Measurements from ENCODE around the gene ZPBP2. TPM values are rescaled to one million over a fixed set of nuclear protein-coding genes. Genes with fewer than 3 reads are reported as not detected.

ZPBP2 gene, protein sequence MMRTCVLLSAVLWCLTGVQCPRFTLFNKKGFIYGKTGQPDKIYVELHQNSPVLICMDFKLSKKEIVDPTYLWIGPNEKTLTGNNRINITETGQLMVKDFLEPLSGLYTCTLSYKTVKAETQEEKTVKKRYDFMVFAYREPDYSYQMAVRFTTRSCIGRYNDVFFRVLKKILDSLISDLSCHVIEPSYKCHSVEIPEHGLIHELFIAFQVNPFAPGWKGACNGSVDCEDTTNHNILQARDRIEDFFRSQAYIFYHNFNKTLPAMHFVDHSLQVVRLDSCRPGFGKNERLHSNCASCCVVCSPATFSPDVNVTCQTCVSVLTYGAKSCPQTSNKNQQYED
- under 1 TPM; 0.19 to 0.34 TPM for total RNA-seq

DNA sequence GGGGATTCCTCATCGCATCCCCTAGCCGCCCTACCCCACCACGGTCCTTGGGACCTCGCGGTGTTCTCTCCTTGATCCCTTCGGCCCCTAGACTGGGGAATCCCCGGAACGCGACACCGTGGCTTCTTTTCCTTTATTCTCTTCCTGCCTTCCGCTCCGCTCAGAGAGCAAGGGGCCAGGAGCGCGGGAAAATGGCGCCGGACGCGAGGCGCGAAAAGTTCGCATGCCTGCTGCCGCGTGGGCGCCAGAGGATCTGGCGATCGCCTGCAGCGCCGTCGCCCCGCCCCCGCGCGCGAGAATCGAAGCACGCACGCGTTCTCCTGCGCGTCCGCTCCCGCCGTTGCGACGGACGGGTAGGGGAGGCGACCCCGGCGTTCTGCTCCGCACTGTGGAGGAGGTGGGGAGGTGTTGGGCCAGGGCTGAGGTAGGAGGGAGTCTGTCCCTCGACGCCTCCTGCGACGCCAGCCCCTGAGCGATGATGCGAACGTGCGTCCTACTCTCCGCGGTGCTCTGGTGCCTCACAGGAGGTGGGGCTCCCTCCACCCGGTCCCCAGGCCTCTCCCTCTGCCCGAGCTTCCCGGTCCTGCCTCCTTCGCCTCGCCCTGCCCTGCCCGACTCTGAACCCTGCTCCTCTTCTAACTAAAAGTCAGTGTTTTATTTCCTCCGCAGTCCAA lies at the start of gene ZPBP2:
Gene ZPBP2, plus strand, starts transcription at position 323 of the 674 bp plus-strand sequence. Its CDS starts 153 bp downstream, at position 476.
- Mint-ChIP-seq H3K27ac (peak within 1 kb of the TSS; percentile 93), H3K27me3 (no peaks in the 10 kb centered on the region), H3K4me1 (peaks cover 52% of the 10 kb centered on the region), H3K36me3 (ENCODE audit: low read depth) (peaks cover 5% of the 10 kb centered on the region), H3K4me3 (peak within 1 kb of the TSS; percentile 53), H3K9me3 (ENCODE audit: low read depth) (peaks cover 5% of the 10 kb centered on the region)
- POLR2A ChIA-PET = no interaction called here
- DNase-seq (peak; percentile 74), ATAC-seq (no peak)
- CTCF ChIA-PET = interaction anchor here (0.6 kb wide), 2 partner anchors 40 to 213 kb away, joined by 3 to 4 read pairs; no protein-coding TSS in a partner anchor
- intact Hi-C loops (cut with DNase I, micrococcal nuclease) = loop anchor here (1.0 to 5.0 kb wide), 10 partner anchors 59 to 231 kb away; partner anchors contain the start of genes LRRC3C (in 2 of the 2), ORMDL3 (in 2 of the 2), PSMD3 (in 2 of the 2) and MIEN1 (in 1 of the 2)

DNA sequence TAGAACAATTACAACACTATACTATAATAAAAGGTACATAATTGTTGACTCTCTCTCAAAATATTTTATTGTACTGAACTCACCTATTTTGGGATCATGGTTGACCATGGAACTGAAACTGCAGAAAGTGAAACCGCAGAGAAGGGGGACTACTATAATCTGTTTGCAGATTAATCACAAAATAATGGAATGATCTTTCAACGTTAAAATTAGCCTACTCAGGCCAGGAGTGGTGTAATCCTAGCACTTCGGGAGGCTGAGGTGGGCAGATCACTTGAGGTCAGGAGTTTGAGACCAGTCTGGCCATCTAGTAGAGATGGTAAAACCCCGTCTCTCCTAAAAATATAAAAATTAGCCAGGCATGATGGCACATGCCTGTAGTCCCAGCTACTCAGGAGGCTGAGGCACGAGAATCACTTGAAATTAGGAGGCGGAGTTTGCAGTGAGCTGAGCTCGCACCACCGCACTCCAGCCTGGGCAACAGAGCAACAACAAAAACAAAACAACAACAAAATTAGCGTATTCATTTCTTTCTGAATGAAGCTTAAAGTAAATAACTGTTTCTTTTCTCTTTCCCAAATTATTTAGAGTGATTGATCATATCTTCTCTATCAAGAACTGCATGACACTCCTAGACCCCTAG lies 49.5 kb upstream of the ZPBP2 start:
- peaks cover 66% of the 10 kb centered on the region for H3K36me3 Mint-ChIP-seq (ENCODE audit: low read depth)
- peaks cover 15% of the 10 kb centered on the region for H3K9me3 Mint-ChIP-seq (ENCODE audit: low read depth)
- H3K4me3 Mint-ChIP-seq = peak overlapping the region; percentile 4
- H3K27me3 Mint-ChIP-seq = no peaks in the 10 kb centered on the region
- ATAC-seq (no peak), DNase-seq (no peak)
- POLR2A ChIA-PET = interaction anchor here (0.6 to 1.3 kb wide), 5 partner anchors 11 to 86 kb away, joined by 3 to 9 read pairs (median 3); no protein-coding TSS in a partner anchor
- peak overlapping the region; percentile 80 for H3K27ac Mint-ChIP-seq
- H3K4me1 Mint-ChIP-seq = peaks cover 71% of the 10 kb centered on the region
- CTCF ChIA-PET = interaction anchor here (0.7 to 1.5 kb wide), 9 partner anchors 11 to 48 kb away, joined by 3 to 7 read pairs (median 3); no protein-coding TSS in a partner anchor
- intact Hi-C loops (cut with DNase I, micrococcal nuclease) = loop anchor here in 1 of 2 experiments (2.0 kb wide), 4 partner anchors 16 to 48 kb away; no protein-coding TSS in a partner anchor

DNA sequence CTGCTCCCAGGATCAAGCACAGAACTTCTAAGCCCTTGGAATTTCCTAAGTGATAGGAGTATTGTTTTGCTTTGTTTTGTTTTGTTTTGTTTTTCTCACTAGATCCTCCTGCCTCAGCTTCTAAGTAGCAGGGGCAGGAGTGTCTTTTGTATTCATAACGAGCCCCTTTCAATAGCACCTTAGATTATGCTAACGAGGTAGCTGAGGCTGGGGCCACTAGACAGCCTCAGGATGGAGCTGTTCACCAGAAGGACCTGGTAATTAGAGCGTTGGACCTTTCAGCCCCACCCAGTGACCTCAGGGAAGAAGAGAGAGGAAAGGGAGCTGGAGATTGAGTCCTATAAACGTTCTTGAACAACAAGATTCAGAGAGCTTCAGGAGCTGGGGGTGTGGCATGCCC lies 47.5 kb upstream of the ZPBP2 start:
- ChIA-PET CTCF (interaction anchor here (0.7 to 1.6 kb wide), 10 partner anchors 14 to 167 kb away, joined by 3 to 7 read pairs (median 5); partner anchors contain the start of gene IKZF3), POLR2A (interaction anchor here (0.7 to 1.7 kb wide), 5 partner anchors 13 to 57 kb away, joined by 3 to 10 read pairs (median 6); no protein-coding TSS in a partner anchor)
- H3K4me1 Mint-ChIP-seq = peaks cover 53% of the 10 kb centered on the region
- DNase-seq = peak; percentile 24
- H3K4me3 Mint-ChIP-seq = no peak overlapping the region
- intact Hi-C loops (cut with DNase I, micrococcal nuclease) = no loop called here
- H3K27me3 Mint-ChIP-seq = no peaks in the 10 kb centered on the region
- H3K27ac Mint-ChIP-seq = peak overlapping the region; percentile 84
- no peak for ATAC-seq
- peaks cover 32% of the 10 kb centered on the region for H3K9me3 Mint-ChIP-seq (ENCODE audit: low read depth)
- H3K36me3 Mint-ChIP-seq (ENCODE audit: low read depth) = peaks cover 69% of the 10 kb centered on the region

DNA sequence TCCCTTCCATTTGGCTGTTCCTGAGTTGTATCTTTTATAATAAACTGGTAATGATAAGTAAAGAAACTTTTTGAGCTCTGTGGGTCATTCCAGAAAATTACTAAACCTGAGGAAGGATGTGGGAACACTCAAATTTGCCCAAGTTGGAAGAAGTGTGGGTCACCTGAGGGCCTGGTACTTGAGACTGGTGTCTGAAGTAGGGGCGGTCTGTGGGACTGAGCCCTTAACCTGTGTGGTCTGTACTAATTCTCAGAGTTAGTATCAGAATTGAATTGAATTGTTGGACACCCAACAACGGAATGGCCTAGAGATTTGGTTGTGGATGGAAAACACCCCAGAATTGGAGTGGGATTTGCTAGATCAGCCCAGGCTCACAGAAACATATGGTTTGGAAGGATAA lies 47.0 kb upstream of the ZPBP2 start:
- ATAC-seq (no peak), DNase-seq (no peak)
- intact Hi-C loops (cut with DNase I, micrococcal nuclease) = no loop called here
- ChIA-PET POLR2A (interaction anchor here (0.6 to 1.7 kb wide), 6 partner anchors 13 to 57 kb away, joined by 3 to 10 read pairs (median 6); no protein-coding TSS in a partner anchor), CTCF (interaction anchor here (0.5 to 1.6 kb wide), 11 partner anchors 14 to 739 kb away, joined by 3 to 7 read pairs (median 5); partner anchors contain the start of gene IKZF3)
- Mint-ChIP-seq H3K27me3 (no peaks in the 10 kb centered on the region), H3K9me3 (ENCODE audit: low read depth) (peaks cover 35% of the 10 kb centered on the region), H3K4me3 (no peak overlapping the region), H3K36me3 (ENCODE audit: low read depth) (peaks cover 72% of the 10 kb centered on the region), H3K4me1 (peaks cover 50% of the 10 kb centered on the region), H3K27ac (peak overlapping the region; percentile 85)

DNA sequence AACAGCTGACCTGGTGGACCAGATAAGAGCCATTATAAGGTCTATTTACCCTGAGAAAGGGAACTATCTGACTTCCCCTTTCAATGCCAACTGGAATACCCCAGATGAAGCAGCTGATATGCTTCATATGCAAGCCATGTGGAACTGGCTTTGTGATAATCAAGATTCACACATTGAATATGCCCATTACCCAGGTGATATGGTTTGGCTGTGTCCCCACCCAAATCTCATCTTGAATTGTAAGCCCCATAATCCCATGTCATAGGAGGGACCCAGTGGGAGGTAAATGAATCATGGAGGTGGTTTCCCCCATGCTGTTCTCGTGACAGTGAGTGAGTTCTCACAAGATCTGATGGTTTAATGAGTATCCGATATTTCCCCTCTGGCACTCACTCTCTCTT lies 46.0 kb upstream of the ZPBP2 start:
- DNase-seq = peak; percentile 41
- Mint-ChIP-seq H3K4me1 (peaks cover 57% of the 10 kb centered on the region), H3K27ac (peak overlapping the region; percentile 42), H3K27me3 (no peaks in the 10 kb centered on the region), H3K36me3 (ENCODE audit: low read depth) (peaks cover 79% of the 10 kb centered on the region), H3K4me3 (no peak overlapping the region), H3K9me3 (ENCODE audit: low read depth) (peaks cover 39% of the 10 kb centered on the region)
- ATAC-seq = peak; percentile 36
- POLR2A ChIA-PET = no interaction called here
- intact Hi-C loops (cut with DNase I, micrococcal nuclease) = no loop called here
- CTCF ChIA-PET = interaction anchor here (0.6 to 1.5 kb wide), 2 partner anchors 19 to 168 kb away, joined by 3 to 5 read pairs; no protein-coding TSS in a partner anchor

DNA sequence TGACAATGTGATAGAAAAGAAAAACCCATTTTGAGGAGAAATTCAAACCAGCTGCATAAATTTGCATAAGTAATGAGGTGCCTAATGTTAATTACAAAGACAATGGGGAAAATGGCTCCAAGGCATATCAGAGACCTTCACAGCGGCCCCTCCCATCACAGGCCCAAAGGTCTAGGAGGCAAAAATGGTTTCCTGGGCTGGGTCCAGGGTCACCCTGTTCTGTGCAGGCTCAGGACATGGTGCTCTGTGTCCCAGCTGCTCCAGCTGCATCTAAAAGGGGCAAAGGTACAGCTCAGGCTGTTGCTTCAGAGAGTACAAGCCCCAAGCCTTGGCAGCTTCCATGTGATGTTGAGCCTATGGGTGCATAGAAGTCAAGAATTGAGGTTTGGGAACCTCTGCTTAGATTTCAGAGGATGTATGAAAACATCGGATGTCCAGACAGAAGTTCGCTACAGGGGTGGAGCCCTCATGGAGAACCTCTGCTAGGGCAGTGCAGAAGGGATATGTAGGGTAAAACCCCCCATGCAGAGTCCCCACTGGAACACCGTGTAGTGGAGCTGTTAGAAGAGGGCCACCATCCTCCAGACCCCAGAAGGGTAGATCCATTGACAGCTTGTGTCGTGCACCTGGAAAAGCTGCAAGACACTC lies 44.5 kb upstream of the ZPBP2 start:
- H3K4me1 Mint-ChIP-seq = peaks cover 59% of the 10 kb centered on the region
- DNase-seq (peak; percentile 48), ATAC-seq (no peak)
- no peaks in the 10 kb centered on the region for H3K27me3 Mint-ChIP-seq
- intact Hi-C loops (cut with DNase I, micrococcal nuclease) = no loop called here
- peaks cover 89% of the 10 kb centered on the region for H3K36me3 Mint-ChIP-seq (ENCODE audit: low read depth)
- ChIA-PET POLR2A (interaction anchor here (1.1 kb wide), 1 partner anchor 32 kb away, joined by 5 read pairs; no protein-coding TSS in a partner anchor), CTCF (no interaction called here)
- peaks cover 39% of the 10 kb centered on the region for H3K9me3 Mint-ChIP-seq (ENCODE audit: low read depth)
- no peak overlapping the region for H3K4me3 Mint-ChIP-seq
- no peak overlapping the region for H3K27ac Mint-ChIP-seq

DNA sequence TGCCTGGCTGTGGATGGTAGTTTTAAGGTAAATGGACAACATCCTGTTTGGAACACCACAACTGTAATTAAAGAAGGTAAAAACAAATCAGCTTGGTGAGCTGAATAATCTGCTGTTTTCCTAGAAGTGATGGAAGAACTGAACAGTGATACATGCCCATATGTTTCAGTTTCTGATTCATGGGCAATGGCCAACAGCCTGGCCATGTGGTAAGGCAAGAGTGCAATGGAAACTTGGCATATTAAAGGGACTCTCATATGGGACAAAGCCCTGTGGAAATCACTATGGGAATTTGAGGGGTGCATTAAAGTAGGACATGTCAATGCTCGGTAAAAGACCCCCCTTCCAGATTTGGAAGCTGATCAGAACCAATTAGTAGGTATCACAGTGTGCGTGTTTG lies 41.7 kb upstream of the ZPBP2 start:
- Mint-ChIP-seq H3K36me3 (ENCODE audit: low read depth) (peaks cover 85% of the 10 kb centered on the region), H3K4me1 (peaks cover 33% of the 10 kb centered on the region), H3K9me3 (ENCODE audit: low read depth) (peaks cover 39% of the 10 kb centered on the region), H3K4me3 (no peak overlapping the region), H3K27me3 (no peaks in the 10 kb centered on the region), H3K27ac (peak overlapping the region; percentile 30)
- ATAC-seq = peak; percentile 25
- intact Hi-C loops (cut with DNase I, micrococcal nuclease) = no loop called here
- DNase-seq = no peak
- CTCF ChIA-PET = interaction anchor here (0.5 to 0.6 kb wide), 2 partner anchors 21 to 89 kb away, joined by 3 read pairs; no protein-coding TSS in a partner anchor
- POLR2A ChIA-PET = no interaction called here

DNA sequence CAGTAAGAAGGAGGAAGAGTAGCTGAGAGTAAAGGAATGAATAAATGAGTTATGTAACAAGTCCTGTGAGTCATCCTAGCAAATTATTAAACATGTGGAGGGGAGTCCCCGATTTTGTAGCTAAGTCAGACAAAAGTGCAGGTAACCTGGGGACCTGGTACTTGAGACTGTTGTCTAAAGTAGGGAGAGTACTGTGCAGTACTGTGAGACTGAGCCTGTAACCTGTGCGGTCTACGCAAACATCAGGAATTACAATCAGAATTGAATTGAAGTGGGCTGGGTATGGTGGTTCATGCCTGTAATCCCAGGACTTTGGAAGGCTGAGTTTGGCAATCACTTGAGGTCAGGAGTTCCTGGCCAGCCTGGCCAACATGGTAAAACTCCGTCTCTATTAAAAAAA lies 39.6 kb upstream of the ZPBP2 start:
- ATAC-seq = no peak
- H3K4me1 Mint-ChIP-seq = peaks cover 19% of the 10 kb centered on the region
- no peaks in the 10 kb centered on the region for H3K27me3 Mint-ChIP-seq
- H3K27ac Mint-ChIP-seq = peak overlapping the region; percentile 37
- DNase-seq = no peak
- intact Hi-C loops (cut with DNase I, micrococcal nuclease) = no loop called here
- peaks cover 24% of the 10 kb centered on the region for H3K9me3 Mint-ChIP-seq (ENCODE audit: low read depth)
- ChIA-PET CTCF (interaction anchor here (1.3 kb wide), 1 partner anchor 23 kb away, joined by 3 read pairs; no protein-coding TSS in a partner anchor), POLR2A (no interaction called here)
- peaks cover 73% of the 10 kb centered on the region for H3K36me3 Mint-ChIP-seq (ENCODE audit: low read depth)
- H3K4me3 Mint-ChIP-seq = no peak overlapping the region

DNA sequence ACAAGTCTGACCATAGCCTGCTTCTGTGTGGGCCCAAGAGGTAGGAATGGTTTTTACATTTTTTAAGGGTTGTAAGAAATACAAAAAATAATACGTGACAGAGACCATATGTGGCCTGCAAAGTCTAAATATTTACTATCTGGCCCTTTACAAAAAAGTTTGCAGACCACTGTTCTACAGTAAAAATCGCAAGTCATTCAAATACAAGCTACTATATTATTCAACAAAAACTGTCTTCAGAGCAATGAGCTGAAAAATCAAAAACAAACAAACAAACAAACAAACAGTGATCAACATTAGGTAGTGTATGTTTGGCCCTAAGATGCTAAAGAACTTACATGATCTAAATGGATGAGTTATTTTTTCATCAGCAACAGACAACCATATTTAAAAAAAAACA lies 36.4 kb upstream of the ZPBP2 start:
- H3K4me3 Mint-ChIP-seq = no peak overlapping the region
- H3K9me3 Mint-ChIP-seq (ENCODE audit: low read depth) = no peaks in the 10 kb centered on the region
- H3K27me3 Mint-ChIP-seq = no peaks in the 10 kb centered on the region
- H3K4me1 Mint-ChIP-seq = peaks cover 32% of the 10 kb centered on the region
- DNase-seq (no peak), ATAC-seq (no peak)
- POLR2A ChIA-PET = interaction anchor here (0.7 to 0.9 kb wide), 2 partner anchors 19 to 281 kb away, joined by 5 to 6 read pairs; no protein-coding TSS in a partner anchor
- H3K27ac Mint-ChIP-seq = peak overlapping the region; percentile 29
- intact Hi-C loops (cut with DNase I, micrococcal nuclease) = no loop called here
- CTCF ChIA-PET = no interaction called here
- H3K36me3 Mint-ChIP-seq (ENCODE audit: low read depth) = peaks cover 55% of the 10 kb centered on the region

DNA sequence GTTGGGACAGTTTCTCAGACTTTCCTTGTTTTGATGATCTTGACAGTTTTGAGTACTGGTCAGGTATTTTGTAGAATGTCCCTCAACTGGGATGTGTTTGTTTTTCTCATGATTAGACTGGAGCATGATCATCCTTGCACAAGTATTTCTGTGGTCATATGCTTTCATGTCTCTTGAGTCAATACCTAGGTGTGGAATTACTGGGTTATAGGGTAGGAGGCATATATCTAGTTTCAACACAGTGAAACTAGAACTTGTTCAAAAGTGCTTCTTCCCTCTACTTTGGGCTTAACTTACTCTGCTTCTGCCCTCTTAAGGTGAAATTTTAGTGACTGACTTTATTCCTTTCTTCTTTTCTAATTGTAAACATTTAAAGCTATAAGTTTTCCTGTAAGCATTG lies 34.0 kb upstream of the ZPBP2 start:
- DNase-seq = no peak
- H3K4me3 Mint-ChIP-seq = no peak overlapping the region
- peak; percentile 95 for ATAC-seq
- H3K36me3 Mint-ChIP-seq (ENCODE audit: low read depth) = peaks cover 47% of the 10 kb centered on the region
- intact Hi-C loops (cut with DNase I, micrococcal nuclease) = loop anchor here in 1 of 2 experiments (2.0 kb wide), 1 partner anchor 15 kb away; no protein-coding TSS in a partner anchor
- ChIA-PET POLR2A (interaction anchor here (0.7 kb wide), 1 partner anchor 73 kb away, joined by 3 read pairs; no protein-coding TSS in a partner anchor), CTCF (interaction anchor here (0.7 to 2.2 kb wide), 8 partner anchors 10 to 211 kb away, joined by 3 to 5 read pairs (median 4); partner anchors contain the start of gene IKZF3)
- peaks cover 21% of the 10 kb centered on the region for H3K4me1 Mint-ChIP-seq
- H3K9me3 Mint-ChIP-seq (ENCODE audit: low read depth) = peaks cover 9% of the 10 kb centered on the region
- H3K27me3 Mint-ChIP-seq = no peaks in the 10 kb centered on the region
- H3K27ac Mint-ChIP-seq = peak overlapping the region; percentile 30
